K562 (cell line): ENCODE data around the gene GCN1. TPM values are rescaled to one million over a fixed set of nuclear protein-coding genes. Genes with fewer than 3 reads are reported as not detected.

Experiments used
- ATAC-seq: fragments of 200-7000 bp; cut with Tn5 transposase; 3 replicates; pipeline ENCODE4 v1.9.1; 2020; ENCODE audit warnings: moderate library complexity
- BruUV-seq: library from RNA; stranded (reverse); fragments of 400-500 nt; replicated peaks from 2 replicates; lab custom pipeline; 2021; lab: Mats Ljungman, UMichigan
- CTCF ChIA-PET: fragments of 300-600 bp; formaldehyde crosslinking; extraction: SDS; loops from one replicate; lab custom pipeline; 2021; ENCODE audit warnings: low intra/inter-chr PET ratio; lab: Yijun Ruan, JAX
- POLR2A ChIA-PET: fragments of 300-600, 350-650 bp; sonication (Branson Sonifier 250); formaldehyde crosslinking; extraction: SDS; loops from one replicate; lab custom pipeline; 2021; ENCODE audit warnings: antibody characterized with exemption, inconsistent platforms; lab: Yijun Ruan, JAX
- DNase-seq, 4 experiments: peaks; one replicate each; pipeline versions ENCODE4 v3.0.0 to v3.0.0-alpha.2; 2011 to 2018; ENCODE audit warnings: low spot score in 3 of 4, mixed read lengths in 3 of 4; ENCODE audit errors: extremely low read depth in 1 of 4
- FAIRE-seq: peaks from 2 replicates; lab custom pipeline; 2011; peaks lifted over from hg19 to GRCh38; lab: Jason Lieb, UNC
- H2AFZ ChIP-seq: 2 replicates; pipeline ENCODE4 v1.6.0; 2011; ENCODE audit warnings: low read depth, low read length, control low read depth, inconsistent platforms
- H3K27ac ChIP-seq: fragments of 200-600 bp; 3 replicates; pipeline ENCODE4 v1.8.0; 2011; ENCODE audit warnings: low read depth, mild to moderate bottlenecking, control low read depth, inconsistent platforms, low read length, moderate library complexity, mixed read lengths; ENCODE audit errors: extremely low read depth
- H3K27me3 ChIP-seq, 2 experiments: fragments of 300-600 bp in 1 of 2; 2 replicates in 1 of 2; 3 replicates in 1 of 2; pipeline versions ENCODE4 v1.6.0 to v1.8.0; 2011; ENCODE audit warnings: inconsistent platforms in 2 of 2, low read length in 2 of 2, mild to moderate bottlenecking in 1 of 2, mixed read lengths in 1 of 2, moderate library complexity in 1 of 2; ENCODE audit not compliant: control insufficient read depth in 2 of 2, insufficient read depth in 2 of 2
- H3K36me3 ChIP-seq: fragments of 300-600 bp; 3 replicates; pipeline ENCODE4 v1.8.0; 2011; ENCODE audit warnings: mild to moderate bottlenecking, low read length, inconsistent platforms; ENCODE audit not compliant: control insufficient read depth, insufficient read depth
- H3K4me1 ChIP-seq, 2 experiments: fragments of 200-600 bp in 1 of 2; replicated peaks in 1 of 2; 2 replicates in 1 of 2; 3 replicates in 1 of 2; pipeline versions ENCODE4 v1.5.1 to v1.8.0; 2011; ENCODE audit warnings: inconsistent platforms in 2 of 2, low read length in 2 of 2, mild to moderate bottlenecking in 1 of 2, mixed read lengths in 1 of 2, moderate library complexity in 1 of 2; ENCODE audit not compliant: control insufficient read depth in 2 of 2, insufficient read depth in 2 of 2
- H3K4me2 ChIP-seq: 2 replicates; pipeline ENCODE4 v1.6.1; 2011; ENCODE audit warnings: low read length, control low read depth, inconsistent platforms, mixed read lengths; ENCODE audit not compliant: insufficient read depth
- H3K4me3 ChIP-seq: fragments of 200-600 bp; sonication (generic), shearing (Covaris generic); 2 replicates; pipeline ENCODE4 v1.5.1; 2016; ENCODE audit warnings: control low read depth, inconsistent platforms
- H3K79me2 ChIP-seq: fragments of 200-600 bp; 3 replicates; pipeline ENCODE4 v1.8.0; 2011; ENCODE audit warnings: low read length, inconsistent platforms; ENCODE audit not compliant: control insufficient read depth, insufficient read depth
- H3K9ac ChIP-seq, 2 experiments: 2 replicates each; pipeline versions ENCODE4 v1.6.0 to v1.6.1; 2011; ENCODE audit warnings: low read depth in 2 of 2, low read length in 2 of 2, control low read depth in 1 of 2, inconsistent platforms in 1 of 2, mild to moderate bottlenecking in 1 of 2, mixed read lengths in 1 of 2; ENCODE audit not compliant: insufficient read depth in 1 of 2
- H3K9me1 ChIP-seq: one replicate; pipeline ENCODE4 v1.6.0; 2011; ENCODE audit warnings: inconsistent platforms, mild to moderate bottlenecking, low read length, moderate library complexity; ENCODE audit not compliant: control insufficient read depth, insufficient read depth
- H3K9me3 ChIP-seq: replicated peaks from 2 replicates; pipeline ENCODE4 v1.5.1; 2011; ENCODE audit warnings: low read depth, low read length, inconsistent platforms; ENCODE audit not compliant: control insufficient read depth, insufficient read depth
- H4K20me1 ChIP-seq: replicated peaks from 2 replicates; pipeline ENCODE4 v1.6.1; 2011; ENCODE audit warnings: low read length, inconsistent platforms, mixed read lengths; ENCODE audit not compliant: control insufficient read depth, insufficient read depth
- CBFB ChIP-seq: sonication (generic); formaldehyde crosslinking; IDR thresholded peaks from 2 replicates; pipeline ENCODE4 v1.4.0; 2020; ENCODE audit warnings: mild to moderate bottlenecking, missing genetic modification reagents
- CHD1 ChIP-seq: fragments of 200-600 bp; sonication (generic); IDR thresholded peaks from one replicate; pipeline ENCODE4 v1.6.1; 2012; ENCODE audit warnings: mild to moderate bottlenecking, moderate library complexity, low read length, inconsistent platforms
- CHD4 ChIP-seq: fragments of 200-600 bp; sonication (generic); IDR thresholded peaks from 3 replicates; pipeline ENCODE4 v1.6.1; 2012; ENCODE audit warnings: low read depth, mild to moderate bottlenecking, mixed read lengths, low read length, inconsistent platforms; ENCODE audit not compliant: insufficient read depth, insufficient replicate concordance, poor library complexity, severe bottlenecking
- CXXC5 ChIP-seq: fragments of 250-450 bp; sonication (Bioruptor Pico); IDR thresholded peaks from 2 replicates; pipeline ENCODE4 v1.8.0; 2022; ENCODE audit warnings: inconsistent platforms, mild to moderate bottlenecking, moderate library complexity
- HDAC2 ChIP-seq: fragments of 450-650 bp; IDR thresholded peaks from 2 replicates; pipeline ENCODE4 v1.6.1; 2016; ENCODE audit warnings: mild to moderate bottlenecking
- MIER1 ChIP-seq: fragments of 450-650 bp; IDR thresholded peaks from 2 replicates; pipeline ENCODE4 v1.6.1; 2016; ENCODE audit warnings: antibody characterized with exemption, mild to moderate bottlenecking, low read depth
- MYBL2 ChIP-seq, 2 experiments: fragments of 450-650 bp in 1 of 2; sonication (generic) in 1 of 2; formaldehyde crosslinking in 1 of 2; IDR thresholded peaks; 2 replicates each; pipeline versions ENCODE4 v1.6.1 to v1.8.1; 2017 to 2022; ENCODE audit warnings: borderline replicate concordance in 1 of 2, inconsistent platforms in 1 of 2, low read depth in 1 of 2, mild to moderate bottlenecking in 1 of 2, missing genetic modification reagents in 1 of 2, moderate library complexity in 1 of 2
- SIN3A ChIP-seq, 2 experiments: fragments of 150-350 bp in 1 of 2; IDR thresholded peaks; 2 replicates each; pipeline ENCODE4 v1.6.1; 2011 to 2016; ENCODE audit warnings: borderline replicate concordance in 2 of 2, low read depth in 2 of 2, low read length in 2 of 2, mild to moderate bottlenecking in 2 of 2, moderate library complexity in 2 of 2; ENCODE audit not compliant: control insufficient read depth in 1 of 2
- SIRT6 ChIP-seq: IDR thresholded peaks from one replicate; pipeline ENCODE4 v1.6.1; 2012; ENCODE audit warnings: low read depth, mild to moderate bottlenecking, control low read depth, inconsistent platforms, low read length, moderate library complexity
- SNRNP70 ChIP-seq: fragments of 200-400 bp; formaldehyde crosslinking; optimal IDR thresholded peaks from 2 replicates; pipeline ENCODE3; 2017; ENCODE audit warnings: low read depth, low read length
- ZC3H4 ChIP-seq: sonication (generic); formaldehyde crosslinking; IDR thresholded peaks from 2 replicates; pipeline ENCODE4 v1.9.0; 2021; ENCODE audit warnings: missing genetic modification reagents, borderline replicate concordance
- ZNF146 ChIP-seq: IDR thresholded peaks from one replicate; pipeline ENCODE4 v1.6.1; 2018; ENCODE audit warnings: missing compliant biosample characterization; ENCODE audit not compliant: unreplicated experiment
- ZSCAN29 ChIP-seq: fragments of 450-650 bp; IDR thresholded peaks from 2 replicates; pipeline ENCODE4 v1.6.1; 2017
- WGBS: fragments of 100-300 bp; shearing (Covaris generic); methylation state at CpG from one replicate; pipeline ENCODE4 v1.1.6; 2016; ENCODE audit warnings: low coverage, mixed read lengths; ENCODE audit not compliant: insufficient coverage; ENCODE audit errors: missing lambda C conversion rate; 5-methylcytosine and 5-hydroxymethylcytosine counted together
- in situ Hi-C: fragments of 300-500 bp; cut with MboI; formaldehyde crosslinking; loops from 4 replicates; pipeline ENCODE4 v1.15.0; 2018; ENCODE audit warnings: inconsistent platforms, mixed read lengths
- intact Hi-C: fragments of 100-400 bp; cut with micrococcal nuclease; formaldehyde crosslinking; loops from 2 replicates; pipeline ENCODE4 v1.14.2; 2022
- polyA plus RNA-seq, 8 experiments: library from polyadenylated mRNA; depleted of rRNA in 4 of 8; stranded (reverse) in 5 of 8; unstranded in 3 of 8; fragments of >200 nt; fragmentation: Nextera tagmentation in 2 of 8; fragmentation: Illumina TruSeq in 1 of 8; extraction: Ambion mirVana in 2 of 8; extraction: Trizol in 1 of 8; gene quantifications; 2 replicates each; pipeline versions ENCODE4 v1.2.1 to v1.2.3, GENCODE V29; 2011 to 2014; ENCODE audit warnings: inconsistent platforms in 1 of 8, missing spikeins in 1 of 8
- total RNA-seq, 7 experiments: library from RNA; depleted of rRNA in 6 of 7; stranded (reverse); fragments of >200 nt in 6 of 7; fragmentation: Illumina TruSeq in 2 of 7; extraction: Trizol in 2 of 7; gene quantifications; 2 replicates each; pipeline versions ENCODE4 v1.2.1 to v1.2.3, GENCODE V29; 2011 to 2021; ENCODE audit warnings: low replicate concordance in 1 of 7
- TF ChIP-seq, protein P1 (sequence below): sonication (generic); formaldehyde crosslinking; IDR thresholded peaks from 2 replicates; pipeline ENCODE4 v1.8.1; 2023; ENCODE audit warnings: missing genetic modification reagents, mild to moderate bottlenecking, borderline replicate concordance
- TF ChIP-seq, protein P2 (sequence below): fragments of 200-800 bp; sonication (Bioruptor generic); IDR thresholded peaks from 2 replicates; pipeline ENCODE4 v1.6.1; 2017; ENCODE audit warnings: missing genetic modification characterization, missing compliant biosample characterization

GCN1 gene
- total and polyA plus RNA-seq, 9 of the 15 experiments (the other 6 are each of a cell fraction or from before 2014, with no cell fraction given), result 11.9 to 190 (median 51.7) TPM

DNA sequence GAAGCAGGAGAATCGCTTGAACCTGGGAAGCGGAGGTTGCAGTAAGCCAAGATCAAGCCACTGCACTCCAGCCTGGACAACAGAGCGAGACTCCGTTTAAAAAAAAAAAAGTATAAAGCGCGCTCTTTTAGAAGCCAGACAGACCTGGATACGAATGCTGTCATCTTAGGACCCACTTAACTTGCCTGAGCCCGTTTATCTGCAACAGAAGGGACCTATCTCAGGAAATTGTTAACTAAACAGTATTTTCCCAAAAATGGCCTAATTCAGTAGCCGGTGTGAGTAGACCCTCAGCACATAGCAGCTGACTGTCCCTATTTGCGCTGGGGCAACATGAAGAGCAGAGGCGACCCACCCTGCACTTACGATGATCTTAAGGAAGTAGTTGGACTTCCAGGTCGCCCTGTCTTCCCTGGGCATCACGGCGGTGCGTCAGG is 5.9 kb upstream of the GCN1 start:
- H3K27me3 ChIP-seq, result no peaks in the 10 kb centered on the region
- ATAC-seq (no peak), DNase-seq (no peak), FAIRE-seq (no peak)
- H3K4me2 ChIP-seq, result peak overlapping the region; percentile 100
- H3K36me3 ChIP-seq, result peaks cover 48% of the 10 kb centered on the region
- H3K79me2 ChIP-seq, result peaks cover 68% of the 10 kb centered on the region
- CTCF ChIA-PET, result no interaction called here
- in situ Hi-C loops (no loop called here), intact Hi-C loops (no loop called here)
- H3K4me1 ChIP-seq, result peaks cover 6 to 29% of the 10 kb centered on the region in 2 experiments; a peak in 4 of 5 replicates
- H3K27ac ChIP-seq, result peak overlapping the region; percentile 92
- H4K20me1 ChIP-seq, result peaks cover 32% of the 10 kb centered on the region
- BruUV-seq, result TSS peak; percentile 55
- POLR2A ChIA-PET, result interaction anchor here (0.6 to 12.6 kb wide), 39 partner anchors 10 to 1734 kb away, joined by 3 to 331 read pairs (median 4); partner anchors contain the start of genes DYNLL1, PXN, RAB35 and RNU4-1
- H3K9me1 ChIP-seq, result no peaks in the 10 kb centered on the region
- 1% methylated on average over 15 of the region's 16 CpGs for WGBS
- no peaks in the 10 kb centered on the region for H3K9me3 ChIP-seq
- H3K9ac ChIP-seq, result peak overlapping the region; percentile 95 to 98
- peak overlapping the region; percentile 84 for H3K4me3 ChIP-seq
- H2AFZ ChIP-seq, result no peak overlapping the region
- TF ChIP-seq SIRT6, result peak; percentile 29
- 0 out of 2 replicates have a peak, but pooled peaks have one; percentile 39 for TF ChIP-seq ZSCAN29
- TF ChIP-seq ZNF146 (CRISPR knock-in tag), result peak; percentile 4
- peak; percentile 99 for TF ChIP-seq CHD1
- peak; percentile 92; the same call in 1 of the 2 replicates for TF ChIP-seq ZC3H4 (CRISPR knock-in tag)
- no peak for TF ChIP-seq MYBL2 (IDR thresholded peaks at IDR 0.05; ENCODE audit: low read depth)
- TF ChIP-seq MYBL2 (CRISPR knock-in tag; IDR thresholded peaks at IDR 0.05; ENCODE audit: borderline replicate concordance), result no peak
- TF ChIP-seq, protein P1, sequence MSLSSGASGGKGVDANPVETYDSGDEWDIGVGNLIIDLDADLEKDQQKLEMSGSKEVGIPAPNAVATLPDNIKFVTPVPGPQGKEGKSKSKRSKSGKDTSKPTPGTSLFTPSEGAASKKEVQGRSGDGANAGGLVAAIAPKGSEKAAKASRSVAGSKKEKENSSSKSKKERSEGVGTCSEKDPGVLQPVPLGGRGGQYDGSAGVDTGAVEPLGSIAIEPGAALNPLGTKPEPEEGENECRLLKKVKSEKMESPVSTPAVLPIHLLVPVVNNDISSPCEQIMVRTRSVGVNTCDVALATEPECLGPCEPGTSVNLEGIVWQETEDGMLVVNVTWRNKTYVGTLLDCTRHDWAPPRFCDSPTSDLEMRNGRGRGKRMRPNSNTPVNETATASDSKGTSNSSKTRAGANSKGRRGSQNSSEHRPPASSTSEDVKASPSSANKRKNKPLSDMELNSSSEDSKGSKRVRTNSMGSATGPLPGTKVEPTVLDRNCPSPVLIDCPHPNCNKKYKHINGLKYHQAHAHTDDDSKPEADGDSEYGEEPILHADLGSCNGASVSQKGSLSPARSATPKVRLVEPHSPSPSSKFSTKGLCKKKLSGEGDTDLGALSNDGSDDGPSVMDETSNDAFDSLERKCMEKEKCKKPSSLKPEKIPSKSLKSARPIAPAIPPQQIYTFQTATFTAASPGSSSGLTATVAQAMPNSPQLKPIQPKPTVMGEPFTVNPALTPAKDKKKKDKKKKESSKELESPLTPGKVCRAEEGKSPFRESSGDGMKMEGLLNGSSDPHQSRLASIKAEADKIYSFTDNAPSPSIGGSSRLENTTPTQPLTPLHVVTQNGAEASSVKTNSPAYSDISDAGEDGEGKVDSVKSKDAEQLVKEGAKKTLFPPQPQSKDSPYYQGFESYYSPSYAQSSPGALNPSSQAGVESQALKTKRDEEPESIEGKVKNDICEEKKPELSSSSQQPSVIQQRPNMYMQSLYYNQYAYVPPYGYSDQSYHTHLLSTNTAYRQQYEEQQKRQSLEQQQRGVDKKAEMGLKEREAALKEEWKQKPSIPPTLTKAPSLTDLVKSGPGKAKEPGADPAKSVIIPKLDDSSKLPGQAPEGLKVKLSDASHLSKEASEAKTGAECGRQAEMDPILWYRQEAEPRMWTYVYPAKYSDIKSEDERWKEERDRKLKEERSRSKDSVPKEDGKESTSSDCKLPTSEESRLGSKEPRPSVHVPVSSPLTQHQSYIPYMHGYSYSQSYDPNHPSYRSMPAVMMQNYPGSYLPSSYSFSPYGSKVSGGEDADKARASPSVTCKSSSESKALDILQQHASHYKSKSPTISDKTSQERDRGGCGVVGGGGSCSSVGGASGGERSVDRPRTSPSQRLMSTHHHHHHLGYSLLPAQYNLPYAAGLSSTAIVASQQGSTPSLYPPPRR, result 0 out of 2 replicates have a peak, but pooled peaks have one; percentile 1
- TF ChIP-seq CHD4, result no peak
- 0 out of 2 replicates have a peak, but pooled peaks have one; percentile 27 for TF ChIP-seq CBFB (CRISPR knock-in tag)
- TF ChIP-seq MIER1, result 0 out of 2 replicates have a peak, but pooled peaks have one; percentile 13
- no peak for TF ChIP-seq HDAC2
- no peak for TF ChIP-seq CXXC5
- TF ChIP-seq, protein P2, sequence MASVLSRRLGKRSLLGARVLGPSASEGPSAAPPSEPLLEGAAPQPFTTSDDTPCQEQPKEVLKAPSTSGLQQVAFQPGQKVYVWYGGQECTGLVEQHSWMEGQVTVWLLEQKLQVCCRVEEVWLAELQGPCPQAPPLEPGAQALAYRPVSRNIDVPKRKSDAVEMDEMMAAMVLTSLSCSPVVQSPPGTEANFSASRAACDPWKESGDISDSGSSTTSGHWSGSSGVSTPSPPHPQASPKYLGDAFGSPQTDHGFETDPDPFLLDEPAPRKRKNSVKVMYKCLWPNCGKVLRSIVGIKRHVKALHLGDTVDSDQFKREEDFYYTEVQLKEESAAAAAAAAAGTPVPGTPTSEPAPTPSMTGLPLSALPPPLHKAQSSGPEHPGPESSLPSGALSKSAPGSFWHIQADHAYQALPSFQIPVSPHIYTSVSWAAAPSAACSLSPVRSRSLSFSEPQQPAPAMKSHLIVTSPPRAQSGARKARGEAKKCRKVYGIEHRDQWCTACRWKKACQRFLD (CRISPR knock-in tag), result peak; percentile 35
- TF ChIP-seq SIN3A (IDR thresholded peaks at IDR 0.05; ENCODE audit: borderline replicate concordance in 2 of 2, control insufficient read depth in 1 of 2, low read depth in 2 of 2, low read length in 2 of 2), result 0 out of 4 replicates have a peak, but pooled peaks of 1 of the 2 experiments have one; percentile 77
- peak; percentile 89 for TF ChIP-seq SNRNP70
